ENCODE results near the gene UGT3A2. TPM values are rescaled to one million over a fixed set of nuclear protein-coding genes. Genes with fewer than 3 reads are reported as not detected.

UGT3A2 gene
- total RNA-seq, 1 experiment from 2014 or later = 0.10 TPM

DNA sequence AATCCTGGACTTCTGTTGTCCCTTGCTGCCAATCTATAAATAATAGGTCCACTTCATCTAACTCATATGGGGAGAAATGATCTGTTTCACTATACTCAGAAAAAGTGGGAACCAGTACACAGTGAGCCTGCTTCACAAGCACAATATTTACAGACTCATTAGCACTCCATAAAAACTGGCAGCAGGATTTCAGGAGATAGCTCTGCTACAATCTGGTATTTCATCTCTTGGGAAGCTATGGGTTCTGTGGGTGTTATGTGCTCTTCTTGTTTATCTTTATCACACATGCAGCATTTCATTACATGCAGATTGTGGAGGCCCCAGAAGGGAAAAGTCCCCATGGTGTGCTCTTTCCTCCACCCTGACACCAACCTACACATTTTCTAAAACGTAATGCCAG, 33.2 kb downstream of the UGT3A2 start:
- TF ChIP-seq SIN3A (IDR thresholded peaks at IDR 0.05; ENCODE audit: borderline replicate concordance, insufficient read depth, low read depth, low read length) (no peak), POLR2AphosphoS5 (IDR thresholded peaks at IDR 0.05; ENCODE audit: low read depth, low read length) (no peak)
- TF ChIP-seq, protein P1, sequence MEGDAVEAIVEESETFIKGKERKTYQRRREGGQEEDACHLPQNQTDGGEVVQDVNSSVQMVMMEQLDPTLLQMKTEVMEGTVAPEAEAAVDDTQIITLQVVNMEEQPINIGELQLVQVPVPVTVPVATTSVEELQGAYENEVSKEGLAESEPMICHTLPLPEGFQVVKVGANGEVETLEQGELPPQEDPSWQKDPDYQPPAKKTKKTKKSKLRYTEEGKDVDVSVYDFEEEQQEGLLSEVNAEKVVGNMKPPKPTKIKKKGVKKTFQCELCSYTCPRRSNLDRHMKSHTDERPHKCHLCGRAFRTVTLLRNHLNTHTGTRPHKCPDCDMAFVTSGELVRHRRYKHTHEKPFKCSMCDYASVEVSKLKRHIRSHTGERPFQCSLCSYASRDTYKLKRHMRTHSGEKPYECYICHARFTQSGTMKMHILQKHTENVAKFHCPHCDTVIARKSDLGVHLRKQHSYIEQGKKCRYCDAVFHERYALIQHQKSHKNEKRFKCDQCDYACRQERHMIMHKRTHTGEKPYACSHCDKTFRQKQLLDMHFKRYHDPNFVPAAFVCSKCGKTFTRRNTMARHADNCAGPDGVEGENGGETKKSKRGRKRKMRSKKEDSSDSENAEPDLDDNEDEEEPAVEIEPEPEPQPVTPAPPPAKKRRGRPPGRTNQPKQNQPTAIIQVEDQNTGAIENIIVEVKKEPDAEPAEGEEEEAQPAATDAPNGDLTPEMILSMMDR (IDR thresholded peaks at IDR 0.05) = no peak
- TF ChIP-seq, protein P2, sequence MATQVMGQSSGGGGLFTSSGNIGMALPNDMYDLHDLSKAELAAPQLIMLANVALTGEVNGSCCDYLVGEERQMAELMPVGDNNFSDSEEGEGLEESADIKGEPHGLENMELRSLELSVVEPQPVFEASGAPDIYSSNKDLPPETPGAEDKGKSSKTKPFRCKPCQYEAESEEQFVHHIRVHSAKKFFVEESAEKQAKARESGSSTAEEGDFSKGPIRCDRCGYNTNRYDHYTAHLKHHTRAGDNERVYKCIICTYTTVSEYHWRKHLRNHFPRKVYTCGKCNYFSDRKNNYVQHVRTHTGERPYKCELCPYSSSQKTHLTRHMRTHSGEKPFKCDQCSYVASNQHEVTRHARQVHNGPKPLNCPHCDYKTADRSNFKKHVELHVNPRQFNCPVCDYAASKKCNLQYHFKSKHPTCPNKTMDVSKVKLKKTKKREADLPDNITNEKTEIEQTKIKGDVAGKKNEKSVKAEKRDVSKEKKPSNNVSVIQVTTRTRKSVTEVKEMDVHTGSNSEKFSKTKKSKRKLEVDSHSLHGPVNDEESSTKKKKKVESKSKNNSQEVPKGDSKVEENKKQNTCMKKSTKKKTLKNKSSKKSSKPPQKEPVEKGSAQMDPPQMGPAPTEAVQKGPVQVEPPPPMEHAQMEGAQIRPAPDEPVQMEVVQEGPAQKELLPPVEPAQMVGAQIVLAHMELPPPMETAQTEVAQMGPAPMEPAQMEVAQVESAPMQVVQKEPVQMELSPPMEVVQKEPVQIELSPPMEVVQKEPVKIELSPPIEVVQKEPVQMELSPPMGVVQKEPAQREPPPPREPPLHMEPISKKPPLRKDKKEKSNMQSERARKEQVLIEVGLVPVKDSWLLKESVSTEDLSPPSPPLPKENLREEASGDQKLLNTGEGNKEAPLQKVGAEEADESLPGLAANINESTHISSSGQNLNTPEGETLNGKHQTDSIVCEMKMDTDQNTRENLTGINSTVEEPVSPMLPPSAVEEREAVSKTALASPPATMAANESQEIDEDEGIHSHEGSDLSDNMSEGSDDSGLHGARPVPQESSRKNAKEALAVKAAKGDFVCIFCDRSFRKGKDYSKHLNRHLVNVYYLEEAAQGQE (IDR thresholded peaks at IDR 0.05; ENCODE audit: insufficient read depth in 1 of 2, low read depth in 2 of 2, low read length in 1 of 2) = no peak
- in situ Hi-C loops (cut with HindIII; ENCODE audit: low pct_unique_long_range_greater_than_20kb, low sequenced_read_pairs) = no loop called here

DNA sequence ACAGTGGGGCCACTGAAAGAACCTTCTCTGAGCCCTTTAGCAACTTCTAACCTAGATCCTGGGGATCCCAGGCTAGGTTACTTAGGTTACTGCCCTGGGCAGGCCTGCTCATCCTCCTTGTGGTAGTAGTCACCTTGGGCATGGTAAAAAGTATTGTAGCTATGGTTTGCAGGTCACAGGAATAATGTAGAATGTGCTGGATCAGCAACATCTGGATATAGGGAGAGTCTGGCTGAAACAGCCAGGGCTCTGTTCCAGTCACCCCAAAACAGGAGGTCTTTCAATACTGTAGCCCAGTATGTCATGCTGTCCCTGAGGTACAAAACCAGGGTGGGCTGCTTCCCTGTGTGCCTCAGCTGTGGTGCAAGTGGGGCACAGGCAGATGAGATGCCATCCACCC, 33.6 kb downstream of the UGT3A2 start:
- DNase-seq (ENCODE audit: low read depth, low spot score) (no peak), ATAC-seq (no peak)
- TF ChIP-seq, protein P2 (IDR thresholded peaks at IDR 0.05; ENCODE audit: insufficient read depth in 1 of 2, low read depth in 2 of 2, low read length in 1 of 2) = no peak
- TF ChIP-seq POLR2AphosphoS5 (IDR thresholded peaks at IDR 0.05; ENCODE audit: low read depth, low read length) = no peak
- TF ChIP-seq TCF7L2 (IDR thresholded peaks at IDR 0.05; ENCODE audit: low read depth, low read length) = no peak
- TF ChIP-seq SIN3A (IDR thresholded peaks at IDR 0.05; ENCODE audit: borderline replicate concordance, insufficient read depth, low read depth, low read length) = no peak
- TF ChIP-seq, protein P1 (IDR thresholded peaks at IDR 0.05) = no peak
- BruUV-seq (replicated peaks) = no TSS peak
- H3K27ac ChIP-seq (ENCODE audit: low read length) = no peak overlapping the region
- H3K36me3 ChIP-seq (ENCODE audit: control insufficient read depth, insufficient read depth, low read length) = no peaks in the 10 kb centered on the region
- in situ Hi-C loops (cut with HindIII; ENCODE audit: low pct_unique_long_range_greater_than_20kb, low sequenced_read_pairs) (no loop called here), intact Hi-C loops (cut with micrococcal nuclease; ENCODE audit: unreplicated experiment) (no loop called here)
- ChIA-PET POLR2A (no interaction called here), CTCF (no interaction called here)
- H3K27me3 ChIP-seq (ENCODE audit: control insufficient read depth, insufficient read depth, low read length) = no peaks in the 10 kb centered on the region
- no peak overlapping the region for H3K4me3 ChIP-seq (ENCODE audit: low read depth in 2 of 2, low read length in 2 of 2)
- no peaks in the 10 kb centered on the region for H3K9me3 ChIP-seq (ENCODE audit: control insufficient read depth, insufficient read depth, low read depth, low read length)
- H3K4me1 ChIP-seq (ENCODE audit: control insufficient read depth, insufficient read depth, low read length) = no peaks in the 10 kb centered on the region

More for the DNA sequence above, 33.2 kb downstream of the UGT3A2 start:
- BruUV-seq (replicated peaks) = no TSS peak
- DNase-seq (ENCODE audit: low read depth, low spot score) = no peak
- Histone ChIP-seq H3K9me3 (ENCODE audit: control insufficient read depth, insufficient read depth, low read depth, low read length) (no peaks in the 10 kb centered on the region), H3K4me1 (ENCODE audit: control insufficient read depth, insufficient read depth, low read length) (no peaks in the 10 kb centered on the region), H3K27me3 (ENCODE audit: control insufficient read depth, insufficient read depth, low read length) (no peaks in the 10 kb centered on the region), H3K27ac (ENCODE audit: low read length) (no peak overlapping the region), H3K4me3 (ENCODE audit: low read depth in 2 of 2, low read length in 2 of 2) (no peak overlapping the region), H3K36me3 (ENCODE audit: control insufficient read depth, insufficient read depth, low read length) (no peaks in the 10 kb centered on the region)
- no peak for ATAC-seq
- intact Hi-C loops (cut with micrococcal nuclease; ENCODE audit: unreplicated experiment) = no loop called here
- ChIA-PET POLR2A (no interaction called here), CTCF (no interaction called here)

All from Panc1 (cell line).